Keratinocyte (primary cell): ENCODE measurements around the gene HINFP.

Source experiments
- EZH2 ChIP-seq: IDR thresholded peaks from one replicate; pipeline ENCODE4 v1.6.1; 2012; ENCODE audit warnings: inconsistent platforms, mild to moderate bottlenecking, low read length, moderate library complexity
- TF ChIP-seq, protein P1 (sequence below), 3 experiments: IDR thresholded peaks in 1 of 3; conservative IDR thresholded peaks in 1 of 3; optimal IDR thresholded peaks in 1 of 3; 2 replicates in 2 of 3; 3 replicates in 1 of 3; pipeline versions ENCODE3 to v1.5.1; 2011; ENCODE audit warnings: low read length in 3 of 3, mild to moderate bottlenecking in 3 of 3, moderate library complexity in 2 of 3, control low read depth in 1 of 3, inconsistent platforms in 1 of 3; ENCODE audit not compliant: insufficient read depth in 2 of 3; ENCODE audit errors: extremely low read depth in 1 of 3

DNA sequence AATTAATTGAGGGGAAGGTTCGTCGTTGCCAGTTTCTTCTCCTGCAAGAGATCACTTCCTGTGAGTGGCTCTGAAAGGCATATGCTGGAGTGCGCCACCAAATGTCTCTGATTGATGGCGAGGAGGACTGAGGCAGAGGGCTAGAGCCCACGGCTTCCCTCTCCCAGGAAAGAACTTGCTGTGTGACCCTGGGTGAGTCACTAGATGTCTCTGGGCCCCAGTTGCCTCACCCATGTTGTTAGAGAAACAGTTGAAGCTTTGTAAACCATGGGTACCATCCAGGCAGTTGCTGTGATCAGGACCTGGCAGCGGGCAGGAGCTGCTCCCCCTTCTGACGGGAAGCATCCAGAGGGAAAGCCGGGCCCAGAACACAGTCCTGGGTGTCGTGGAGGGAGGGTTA, 30.7 kb downstream of the HINFP start:
- TF ChIP-seq, protein P1, sequence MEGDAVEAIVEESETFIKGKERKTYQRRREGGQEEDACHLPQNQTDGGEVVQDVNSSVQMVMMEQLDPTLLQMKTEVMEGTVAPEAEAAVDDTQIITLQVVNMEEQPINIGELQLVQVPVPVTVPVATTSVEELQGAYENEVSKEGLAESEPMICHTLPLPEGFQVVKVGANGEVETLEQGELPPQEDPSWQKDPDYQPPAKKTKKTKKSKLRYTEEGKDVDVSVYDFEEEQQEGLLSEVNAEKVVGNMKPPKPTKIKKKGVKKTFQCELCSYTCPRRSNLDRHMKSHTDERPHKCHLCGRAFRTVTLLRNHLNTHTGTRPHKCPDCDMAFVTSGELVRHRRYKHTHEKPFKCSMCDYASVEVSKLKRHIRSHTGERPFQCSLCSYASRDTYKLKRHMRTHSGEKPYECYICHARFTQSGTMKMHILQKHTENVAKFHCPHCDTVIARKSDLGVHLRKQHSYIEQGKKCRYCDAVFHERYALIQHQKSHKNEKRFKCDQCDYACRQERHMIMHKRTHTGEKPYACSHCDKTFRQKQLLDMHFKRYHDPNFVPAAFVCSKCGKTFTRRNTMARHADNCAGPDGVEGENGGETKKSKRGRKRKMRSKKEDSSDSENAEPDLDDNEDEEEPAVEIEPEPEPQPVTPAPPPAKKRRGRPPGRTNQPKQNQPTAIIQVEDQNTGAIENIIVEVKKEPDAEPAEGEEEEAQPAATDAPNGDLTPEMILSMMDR (optimal IDR thresholded peaks at IDR 0.05 in 1 of 3, IDR thresholded peaks at IDR 0.05 in 1 of 3, conservative IDR thresholded peaks at IDR 0.05 in 1 of 3; ENCODE audit: extremely low read depth in 1 of 3, insufficient read depth in 2 of 3, low read length in 3 of 3): no peak
- no peak for TF ChIP-seq EZH2
